ENCODE data around the gene DNAJB2.
"Not testable (repeated sequence)": the region's sequence is repeated elsewhere in the genome, so short reads cannot be mapped to it uniquely, and the experiment has no call there.

The DNAJB2 gene

GRCh38 chr2:219304223-219304622 is 25.1 kb downstream of the DNAJB2 start:
- DNase-seq, result no peak

- no peak for DNase-seq
These were observed 26.9 kb downstream of the DNAJB2 start for GRCh38 chr2:219306047-219306446.

- DNase-seq, result peak; percentile 36 to 69
These were observed 29.3 kb downstream of the DNAJB2 start for GRCh38 chr2:219308142-219309101.

GRCh38 chr2:219309278-219309677 is 30.1 kb downstream of the DNAJB2 start, which contains the start of gene PTPRN:
Gene PTPRN, minus strand, starts transcription at chr2:219309401. Its CDS starts 69 bp downstream, at chr2:219309332.
- DNase-seq, result no peak

GRCh38 chr2:219312683-219313263 is 33.6 kb downstream of the DNAJB2 start:
- DNase-seq, result not testable (repeated sequence)

- DNase-seq, result no peak
These were observed 35.8 kb downstream of the DNAJB2 start for GRCh38 chr2:219314804-219315468.

- no peak for DNase-seq
These were observed 44.3 kb downstream of the DNAJB2 start for GRCh38 chr2:219323434-219323833.

- no peak for DNase-seq
These were observed 46.0 kb downstream of the DNAJB2 start for GRCh38 chr2:219325136-219325535.

- no peak for DNase-seq
These were observed 46.6 kb downstream of the DNAJB2 start for GRCh38 chr2:219325657-219326315.

- DNase-seq, result no peak
These were observed 48.6 kb downstream of the DNAJB2 start for GRCh38 chr2:219327719-219328118.

- peak in 1 of 2 experiments; percentile 17 for DNase-seq
These were observed 52.5 kb downstream of the DNAJB2 start for GRCh38 chr2:219331560-219332213.

GRCh38 chr2:219332542-219332941 is 53.4 kb downstream of the DNAJB2 start, which contains the start of gene RESP18:
Gene RESP18, minus strand, starts transcription at chr2:219332744.
- DNase-seq, result no peak

GRCh38 chr2:219334076-219334475 is 54.9 kb downstream of the DNAJB2 start:
- DNase-seq, result no peak

GRCh38 chr2:219335373-219335786 is 56.2 kb downstream of the DNAJB2 start:
- DNase-seq, result no peak
